HG03378 (cell line): Measurements from ENCODE around the gene SLC47A1.
"Not testable (repeated sequence)": the region's sequence is repeated elsewhere in the genome, so short reads cannot be mapped to it uniquely, and the experiment has no call there.

Experiments
- ATAC-seq: cut with Tn5 transposase; IDR thresholded peaks from one replicate; pipeline ENCODE4 v1.9.1; 2021; ENCODE audit warnings: mild to moderate bottlenecking, moderate library complexity; ENCODE audit not compliant: unreplicated experiment

The SLC47A1 gene

DNA sequence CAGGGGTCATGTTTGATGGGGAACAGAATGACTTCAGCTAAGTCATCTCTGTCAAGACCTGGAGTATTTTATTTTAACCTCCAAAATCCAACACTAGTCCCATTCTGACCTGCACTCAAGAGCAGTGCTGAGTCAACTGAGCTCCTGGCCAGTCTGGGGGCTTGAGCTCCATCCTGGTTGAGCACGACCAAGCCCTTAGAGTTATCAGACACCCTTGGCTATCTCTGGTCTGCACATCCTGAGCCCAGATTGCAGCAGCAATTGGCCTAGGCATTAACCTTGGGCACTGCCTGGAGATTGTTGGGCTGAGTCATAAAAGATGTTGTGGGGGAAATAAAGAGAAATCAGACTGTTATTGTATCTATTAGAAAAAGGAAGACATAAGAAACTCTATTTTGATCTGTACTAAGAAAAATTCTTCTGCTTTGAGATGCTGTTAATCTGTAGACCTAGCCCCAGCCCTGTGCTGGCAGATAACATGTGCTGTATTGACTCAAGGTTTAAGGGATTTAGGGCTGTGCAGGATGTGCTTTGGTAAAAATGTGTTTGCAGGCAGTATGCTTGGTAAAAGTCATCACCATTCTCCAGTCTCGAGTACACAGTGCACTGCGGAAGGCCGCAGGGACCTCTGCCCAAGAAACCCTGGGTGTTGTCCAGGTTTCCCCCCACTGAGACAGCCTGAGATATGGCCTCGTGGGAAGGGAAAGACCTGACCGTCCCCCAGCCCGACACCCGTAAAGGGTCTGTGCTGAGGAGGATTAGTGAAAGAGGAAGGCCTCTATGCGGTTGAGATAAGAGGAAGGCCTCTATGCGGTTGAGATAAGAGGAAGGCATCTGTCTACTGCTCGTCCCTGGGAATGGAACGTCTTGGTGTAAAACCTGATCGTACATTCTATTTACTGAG lies 14.0 kb upstream of the SLC47A1 start:
- ATAC-seq: not testable (repeated sequence)

DNA sequence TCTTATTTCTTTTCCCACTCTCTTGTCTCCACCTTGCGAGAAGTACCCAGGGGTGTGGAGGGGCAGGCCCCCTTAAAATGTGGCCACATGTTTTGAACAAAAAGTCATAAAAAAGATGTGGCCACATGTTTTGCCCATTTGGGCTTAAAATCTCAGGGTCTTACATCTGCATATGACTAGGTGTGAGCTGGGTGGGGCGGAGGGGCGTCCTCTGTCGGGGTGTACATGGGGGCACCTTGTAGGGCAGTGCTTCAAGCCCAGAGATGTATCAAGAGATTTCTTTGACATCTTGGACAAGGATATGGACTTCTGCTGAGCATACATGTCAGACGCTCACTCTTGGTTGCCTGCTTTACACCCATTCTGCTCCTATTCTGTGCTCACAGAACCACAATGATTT lies 13.0 kb upstream of the SLC47A1 start:
- ATAC-seq: no peak

DNA sequence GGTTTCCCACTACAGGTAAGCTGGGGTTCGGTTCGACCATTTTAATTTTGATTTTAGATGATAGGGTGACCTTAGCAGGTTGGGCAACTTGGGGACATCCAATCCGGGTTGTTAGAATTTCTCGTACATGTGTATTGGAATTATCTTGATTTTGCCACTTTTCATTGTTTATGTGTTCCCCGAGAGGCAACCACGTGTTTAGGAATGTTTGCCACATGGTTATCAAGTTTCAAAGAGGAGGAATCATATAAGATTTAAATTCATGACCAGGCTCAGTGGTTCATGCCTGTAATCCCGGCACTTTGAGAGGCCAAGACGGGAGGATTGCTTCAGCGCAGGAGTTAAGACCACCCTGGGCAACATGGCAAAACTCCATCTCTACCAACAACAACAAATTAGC lies 10.0 kb upstream of the SLC47A1 start:
- no peak for ATAC-seq

DNA sequence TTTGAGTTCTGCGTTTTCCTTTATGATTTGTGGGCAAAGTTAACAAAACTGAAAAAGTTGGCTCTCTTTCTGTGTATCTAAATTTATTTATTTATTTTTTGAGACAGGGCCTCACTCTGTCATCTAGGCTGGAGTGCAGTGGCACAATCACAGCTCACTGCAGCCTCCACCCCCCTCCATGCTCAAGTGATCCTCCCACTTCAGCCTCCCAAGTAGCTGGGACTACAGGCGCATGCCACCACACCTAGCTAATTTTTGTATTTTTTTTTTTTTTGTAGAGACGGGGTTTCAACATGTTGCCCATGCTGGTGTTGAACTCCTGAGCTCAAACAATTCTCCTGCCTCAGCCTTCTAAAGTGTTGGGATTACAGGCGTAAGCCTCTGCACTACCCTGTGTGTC lies 6.7 kb upstream of the SLC47A1 start:
- not testable (repeated sequence) for ATAC-seq

DNA sequence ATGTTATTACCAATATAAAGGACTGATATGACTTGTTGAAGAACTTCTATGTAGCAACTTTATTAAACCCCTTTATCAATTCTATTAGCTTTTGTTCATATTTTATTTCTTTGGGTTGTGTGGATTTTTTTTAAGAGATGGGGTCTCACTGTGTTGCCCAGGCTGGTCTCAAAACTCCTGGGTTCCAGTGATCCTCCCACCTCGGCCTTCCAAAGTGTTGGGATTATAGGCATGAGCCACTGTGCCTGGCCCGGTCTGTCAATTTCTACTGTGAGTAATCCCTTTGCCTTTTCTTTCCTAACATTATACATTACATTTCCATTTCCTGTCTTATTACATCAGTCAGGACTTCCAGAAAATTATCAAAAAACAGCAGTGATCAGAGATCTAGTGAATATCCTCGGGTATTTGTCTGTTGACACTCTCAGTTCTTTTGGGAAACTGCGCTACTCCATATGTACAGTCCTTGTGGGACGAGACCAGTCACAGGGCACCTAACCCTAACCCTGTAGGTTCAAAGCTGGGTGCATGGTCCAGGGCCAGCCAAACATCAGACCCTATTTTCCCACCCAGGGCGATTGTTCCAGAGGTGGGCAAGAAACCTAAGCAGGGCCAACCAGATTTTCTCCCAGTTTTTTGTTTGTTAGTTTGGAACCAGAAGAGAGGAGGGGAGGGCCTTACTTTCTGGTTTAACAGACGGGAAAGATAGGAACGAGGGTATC lies 1.7 kb upstream of the SLC47A1 start:
- ATAC-seq: no peak

DNA sequence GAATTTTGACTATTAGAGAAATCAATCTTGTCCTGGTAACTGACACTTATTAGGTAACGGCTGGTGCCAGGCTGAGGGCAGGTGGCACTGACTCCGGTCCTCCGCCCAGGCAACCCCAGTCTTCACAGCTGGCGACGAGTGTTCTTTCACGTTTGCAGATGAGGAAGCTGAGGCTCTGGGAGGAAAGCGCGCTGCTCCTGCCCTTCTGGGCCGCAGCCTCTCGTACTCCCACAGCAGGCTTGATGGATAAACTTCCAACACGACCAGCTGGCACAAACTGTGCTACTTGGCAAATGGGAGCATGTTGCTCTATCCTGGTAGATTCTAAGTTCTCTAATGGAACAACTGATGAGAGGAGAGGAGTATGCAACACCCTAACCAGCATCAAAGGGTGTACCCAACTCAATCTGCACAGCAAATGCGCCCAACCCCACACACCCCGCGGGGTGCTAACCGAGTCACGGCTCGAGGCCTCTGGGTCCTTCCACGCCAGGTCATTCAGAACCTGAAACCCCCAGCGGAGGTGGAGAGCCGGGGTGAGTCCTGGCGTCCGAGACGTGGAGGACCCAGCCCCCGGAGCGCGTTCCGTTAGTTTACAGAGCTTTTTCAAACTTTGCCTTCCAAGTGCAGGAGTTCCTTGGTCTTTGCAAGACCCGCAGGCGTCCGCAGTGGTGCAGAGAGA lies 477 bp upstream of the SLC47A1 start:
- ATAC-seq: no peak

DNA sequence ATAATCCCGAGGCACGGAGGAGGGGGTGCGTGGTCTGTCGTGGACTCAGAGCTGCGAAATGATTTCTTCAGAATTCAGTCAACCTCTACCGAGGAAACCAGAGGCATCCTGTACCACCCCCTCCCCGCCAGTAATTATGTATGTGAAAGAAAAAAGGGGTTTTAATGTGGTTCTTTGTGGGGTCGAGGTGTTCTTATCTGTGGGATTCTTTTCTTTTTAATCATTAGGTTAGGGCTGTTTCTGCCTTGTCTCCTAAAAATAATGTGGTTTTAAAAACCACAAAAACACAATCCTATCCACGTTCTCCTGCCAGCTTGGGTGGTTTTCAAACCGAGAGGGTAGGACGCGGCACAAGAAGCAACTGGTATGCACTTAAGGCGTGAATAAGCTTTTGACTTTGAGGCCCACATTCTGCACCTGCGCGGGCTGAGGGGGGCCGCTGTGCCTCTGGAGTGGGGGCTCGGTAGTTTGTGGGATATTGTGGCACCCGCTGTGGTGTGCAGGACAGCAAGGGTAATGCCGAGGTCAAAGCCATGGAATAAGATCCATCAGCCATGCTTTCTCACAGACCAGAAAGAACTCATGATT lies 1.0 kb downstream of the SLC47A1 start:
- ATAC-seq: no peak

DNA sequence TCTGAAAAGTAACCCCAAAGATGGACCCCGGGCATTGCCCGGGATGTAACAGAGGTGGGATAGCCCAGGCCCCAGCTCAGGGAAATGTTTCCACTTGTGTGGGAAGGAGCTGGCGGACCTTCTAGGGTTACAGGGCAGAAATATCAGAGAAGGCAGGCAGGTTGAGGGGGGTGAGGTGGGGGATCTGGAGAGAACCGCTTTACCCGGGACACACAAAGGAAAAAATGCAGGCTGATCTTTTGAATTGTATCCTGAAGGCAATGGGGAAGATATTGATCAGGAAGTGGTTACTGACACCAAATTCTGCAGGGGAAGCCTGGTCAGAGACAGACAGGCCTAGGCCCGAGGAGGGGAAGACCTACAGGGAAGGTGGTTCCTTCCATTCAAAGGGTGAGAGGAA lies 3.5 kb downstream of the SLC47A1 start:
- no peak for ATAC-seq

DNA sequence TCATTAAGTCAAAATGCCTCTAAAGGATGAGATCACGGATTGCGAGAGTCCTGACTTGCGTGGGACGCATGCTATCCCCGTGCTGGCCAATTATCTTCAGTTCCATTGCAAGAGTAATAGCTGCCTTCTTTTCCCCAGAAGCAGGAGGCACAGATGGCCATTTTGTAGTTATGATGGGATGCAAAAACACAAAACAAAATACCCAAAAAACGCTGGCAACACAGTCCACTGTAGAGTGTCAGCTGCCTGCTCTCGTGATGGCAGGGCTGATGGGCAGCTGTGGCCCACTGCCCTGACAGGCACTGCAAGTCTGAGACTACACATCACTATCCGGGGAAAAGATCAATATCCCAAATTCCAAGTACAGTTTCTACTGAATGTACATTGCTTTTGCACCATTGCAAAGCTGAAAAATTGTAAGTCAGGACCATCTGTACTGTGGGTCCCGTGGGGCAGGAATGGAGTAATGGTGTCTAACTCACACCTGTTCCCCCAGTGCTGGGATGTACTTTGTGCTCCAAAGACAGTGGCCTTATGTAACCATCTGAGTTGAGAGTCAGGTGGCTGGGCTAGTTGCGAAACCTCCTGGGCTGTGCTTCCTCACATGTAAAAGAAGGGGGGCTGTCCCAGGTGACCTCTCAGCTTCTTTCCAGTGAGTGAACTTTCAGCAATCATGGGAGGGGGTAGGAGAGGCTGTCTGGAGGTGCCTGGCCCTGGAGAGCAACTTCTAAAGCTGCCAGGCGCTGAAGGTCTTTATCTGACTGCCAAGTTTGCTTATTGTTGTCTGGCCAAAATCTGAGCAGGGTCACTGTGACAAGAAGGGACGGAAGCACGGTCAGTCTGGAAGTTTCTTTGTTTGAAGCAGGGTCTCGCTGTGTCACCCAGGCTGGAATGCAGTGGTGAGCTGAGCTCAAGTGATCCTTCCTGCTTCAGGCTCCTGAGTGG lies 4.7 kb downstream of the SLC47A1 start:
- ATAC-seq: no peak

DNA sequence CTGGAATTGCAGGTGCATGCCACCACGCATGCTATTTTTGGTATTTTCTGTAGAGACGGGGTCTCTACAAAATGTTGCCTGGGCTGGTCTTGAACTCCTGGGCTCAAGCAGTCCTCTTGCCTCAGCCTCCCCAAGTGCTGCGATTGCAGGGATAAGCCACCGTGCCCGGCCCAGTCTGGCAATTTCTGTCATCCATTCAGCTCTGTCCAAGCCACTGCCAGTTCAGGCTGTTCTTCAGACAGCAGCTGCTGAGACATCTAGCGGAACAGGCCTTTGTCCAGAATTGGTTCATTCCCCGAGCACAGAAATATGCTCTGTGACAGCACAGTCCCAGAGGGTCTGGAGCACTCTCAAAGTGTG lies 5.4 kb downstream of the SLC47A1 start:
- ATAC-seq: no peak

DNA sequence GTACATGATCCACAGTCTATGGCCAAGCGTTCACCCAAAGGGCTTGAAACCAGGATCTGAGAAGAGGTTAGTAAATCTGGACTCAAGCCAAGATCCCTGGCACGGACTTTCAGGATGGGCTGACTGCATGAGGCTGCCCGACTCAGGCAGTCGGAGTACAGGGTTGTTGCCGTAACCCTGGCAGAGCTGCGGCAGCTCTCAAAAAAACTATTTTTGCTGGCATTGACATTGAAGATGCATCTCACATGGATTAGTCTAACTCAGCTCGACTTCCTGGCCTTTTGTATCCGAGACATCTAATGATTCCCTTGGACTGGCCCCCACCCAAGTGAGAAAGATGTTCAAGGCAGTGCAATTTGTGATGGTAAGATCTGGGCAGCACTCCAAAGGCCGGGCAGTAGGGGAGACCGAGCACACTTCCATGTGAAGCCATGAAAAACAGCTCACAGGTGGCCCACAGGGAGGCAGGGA lies 6.2 kb downstream of the SLC47A1 start:
- no peak for ATAC-seq

DNA sequence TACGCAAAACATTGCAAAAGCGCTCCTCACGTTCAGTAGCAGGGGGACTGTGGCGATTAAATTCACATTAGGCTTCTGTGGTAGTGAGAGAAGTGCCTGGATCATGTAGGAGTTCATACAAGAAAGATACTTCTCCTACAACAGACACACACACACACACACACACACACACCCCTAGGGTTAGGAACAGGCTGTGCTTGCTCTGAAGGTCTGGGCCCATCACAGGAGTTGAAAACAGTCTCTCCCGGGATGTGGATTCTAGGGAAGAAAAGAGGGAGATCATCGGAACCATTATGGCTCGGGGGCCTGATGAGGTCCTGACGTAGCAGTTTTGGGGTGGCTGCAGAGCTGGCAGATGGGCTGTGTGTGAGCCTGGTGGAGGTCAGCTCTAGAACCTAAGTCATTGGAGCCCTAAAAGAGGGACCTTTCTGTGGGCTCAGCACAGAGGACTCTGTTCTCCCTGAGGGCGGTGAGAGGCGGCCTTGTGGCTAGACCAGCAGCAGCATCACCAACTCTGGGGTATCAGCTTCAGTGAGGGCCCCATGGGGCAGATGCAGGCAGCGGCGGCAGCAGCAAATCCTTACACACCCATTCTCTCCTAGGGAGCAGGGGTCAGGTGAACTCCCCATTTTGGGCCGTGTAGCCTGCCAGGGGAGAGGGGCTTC lies 7.2 kb downstream of the SLC47A1 start:
- no peak for ATAC-seq

DNA sequence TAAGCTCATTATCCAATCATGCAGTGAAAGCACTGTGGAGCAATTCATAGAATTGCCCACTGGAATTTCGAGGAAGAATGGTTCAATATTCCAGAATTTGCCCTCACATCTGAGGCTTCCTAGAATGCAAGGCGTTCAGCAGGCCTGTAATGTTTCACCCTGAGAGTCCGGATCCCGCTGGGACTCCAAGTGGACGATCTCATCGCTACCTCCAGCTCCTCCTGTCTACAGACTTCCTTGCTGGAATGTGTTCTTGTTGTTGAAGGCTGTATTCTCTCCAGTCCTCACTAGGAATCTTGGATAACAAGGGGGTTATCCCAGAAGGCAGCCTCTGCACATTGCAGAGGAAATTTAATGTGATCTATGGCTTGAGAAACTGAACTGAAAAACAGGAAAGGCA lies 7.8 kb downstream of the SLC47A1 start:
- no peak for ATAC-seq

DNA sequence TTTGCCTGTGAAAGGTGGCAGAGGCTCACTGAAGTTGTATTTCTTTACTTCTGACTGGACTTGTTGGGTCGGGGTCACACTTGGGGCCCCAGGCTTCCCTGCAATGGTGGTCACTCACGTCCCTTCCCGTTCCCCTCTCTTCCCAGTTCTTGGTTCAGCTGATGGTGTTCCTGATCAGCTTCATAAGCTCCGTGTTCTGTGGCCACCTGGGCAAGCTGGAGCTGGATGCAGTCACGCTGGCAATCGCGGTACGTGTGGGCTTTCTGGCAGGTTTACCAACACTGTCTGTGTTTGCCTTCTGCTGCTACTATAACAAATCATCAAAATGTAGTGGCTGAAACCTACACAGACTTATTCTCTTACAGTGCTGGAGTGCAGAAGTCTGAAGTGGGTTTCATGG lies 8.6 kb downstream of the SLC47A1 start:
- no peak for ATAC-seq

DNA sequence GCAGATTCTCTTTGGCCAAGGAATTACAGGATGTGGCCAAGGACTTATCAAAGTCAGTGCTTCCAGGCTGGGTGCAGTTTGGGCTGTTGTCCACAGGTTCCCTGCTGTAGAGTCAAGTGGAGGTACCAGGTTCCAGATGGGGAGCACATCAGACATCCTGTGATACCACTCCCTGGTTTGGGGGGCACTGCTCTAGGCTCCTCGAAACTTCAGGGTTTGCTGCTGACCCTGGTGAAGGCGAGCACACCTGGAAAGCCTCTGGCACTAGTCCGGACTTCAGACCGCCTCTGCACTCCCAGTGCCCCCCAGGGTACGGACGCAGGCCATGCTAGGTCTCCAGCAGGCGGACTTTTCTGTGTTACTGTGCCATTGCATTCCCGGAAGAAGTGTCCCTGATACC lies 10.7 kb downstream of the SLC47A1 start:
- ATAC-seq: no peak

DNA sequence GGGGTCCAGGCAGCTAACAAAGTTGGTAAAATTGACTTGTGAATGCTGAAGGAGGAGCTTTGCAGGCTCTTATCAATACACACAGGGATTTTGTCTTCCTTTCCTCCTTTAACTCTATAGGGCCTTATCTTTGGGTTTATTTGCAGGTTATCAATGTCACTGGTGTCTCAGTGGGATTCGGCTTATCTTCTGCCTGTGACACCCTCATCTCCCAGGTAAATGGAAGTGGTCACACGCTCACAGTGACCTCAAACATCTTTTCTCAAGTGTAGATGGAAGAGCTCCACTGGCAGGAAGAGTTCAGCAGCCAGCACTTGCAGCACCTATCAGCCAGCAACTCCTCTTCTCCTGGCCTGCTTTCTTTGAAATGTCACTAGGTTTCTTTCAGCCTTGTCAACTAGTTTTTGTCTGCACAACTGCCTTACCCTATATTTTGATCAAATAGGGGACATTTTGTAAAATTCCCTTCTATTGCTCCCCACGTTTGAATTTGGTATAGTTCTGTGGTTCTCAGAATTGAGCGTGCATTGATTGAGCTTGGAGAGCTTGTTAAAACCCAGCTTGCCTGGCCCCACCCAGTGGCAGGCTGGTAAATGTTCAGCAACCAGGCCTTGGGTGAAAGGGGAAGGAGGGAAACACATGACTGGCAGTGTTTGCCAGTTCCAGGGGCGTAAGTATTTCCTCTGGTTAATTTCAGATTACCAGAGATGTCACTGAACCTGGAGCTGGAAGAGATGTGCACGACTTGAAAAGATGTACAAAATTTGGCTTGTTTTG lies 12.8 kb downstream of the SLC47A1 start:
- no peak for ATAC-seq

DNA sequence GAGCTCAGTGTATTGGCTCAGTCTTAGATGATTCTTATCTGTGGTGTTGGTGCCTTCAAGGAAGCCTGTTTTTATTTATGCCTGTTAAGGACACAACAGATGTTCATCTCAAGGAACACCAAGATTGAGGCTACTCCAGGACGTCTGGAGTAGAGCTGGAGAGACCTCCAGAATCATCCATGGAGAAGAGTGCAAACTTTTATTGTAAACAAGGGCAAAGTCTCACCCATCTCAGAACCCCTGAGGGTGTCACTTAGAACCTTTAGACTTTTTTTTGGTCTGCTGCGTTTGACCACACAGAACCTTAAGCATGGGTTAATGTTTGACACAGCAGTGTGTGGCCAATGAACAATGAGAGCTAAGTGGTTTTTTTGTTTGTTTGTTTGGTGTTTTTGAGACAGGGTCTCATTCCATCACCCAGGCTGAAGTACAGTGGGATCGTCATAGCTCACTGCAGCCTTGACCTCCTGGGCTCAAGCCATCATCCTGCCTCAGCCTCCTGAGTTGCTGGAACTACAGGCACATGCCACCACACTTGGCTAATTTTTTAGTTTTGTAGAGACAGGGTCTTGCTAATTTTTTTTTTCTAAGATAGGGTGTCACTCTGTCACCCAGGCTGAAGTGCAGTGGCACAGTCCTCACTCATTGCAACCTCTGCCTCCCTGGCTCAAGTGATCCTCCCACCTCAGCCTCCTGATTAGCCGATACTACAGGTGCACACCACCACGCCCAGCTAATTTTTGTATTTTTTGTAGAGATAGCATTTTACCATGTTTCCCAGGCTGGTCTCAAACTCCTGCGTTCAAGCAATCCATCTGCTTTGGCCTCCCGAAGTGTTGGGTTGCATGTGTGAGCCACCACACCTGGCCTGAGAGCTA lies 16.3 kb downstream of the SLC47A1 start:
- no peak for ATAC-seq

DNA sequence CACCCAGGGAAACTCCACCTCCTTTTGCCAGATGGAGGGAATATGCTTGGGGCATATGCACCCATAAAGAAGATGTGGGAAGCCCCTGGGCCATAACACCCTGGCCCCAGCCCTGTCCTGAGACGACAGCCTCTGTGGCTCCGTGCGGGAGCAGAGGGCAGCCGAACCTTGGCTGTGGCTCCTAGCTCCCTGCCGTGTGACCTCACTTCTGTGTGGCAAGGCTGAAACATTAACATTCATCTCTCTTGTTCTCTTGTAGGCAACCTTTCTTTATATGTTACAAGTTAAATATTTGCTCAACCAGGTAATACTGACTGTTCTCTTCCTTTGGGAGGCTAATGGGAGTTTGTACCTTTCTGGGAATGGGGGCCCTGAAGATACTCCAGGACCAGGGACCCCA lies 17.5 kb downstream of the SLC47A1 start:
- no peak for ATAC-seq
